ENCODE measurements around the gene INPP4A. TPM values are rescaled to one million over a fixed set of nuclear protein-coding genes. Genes with fewer than 3 reads are reported as not detected.

The INPP4A gene
- total and polyA plus RNA-seq, 2 experiments from 2014 or later = 7.9 to 13.1 TPM

DNA sequence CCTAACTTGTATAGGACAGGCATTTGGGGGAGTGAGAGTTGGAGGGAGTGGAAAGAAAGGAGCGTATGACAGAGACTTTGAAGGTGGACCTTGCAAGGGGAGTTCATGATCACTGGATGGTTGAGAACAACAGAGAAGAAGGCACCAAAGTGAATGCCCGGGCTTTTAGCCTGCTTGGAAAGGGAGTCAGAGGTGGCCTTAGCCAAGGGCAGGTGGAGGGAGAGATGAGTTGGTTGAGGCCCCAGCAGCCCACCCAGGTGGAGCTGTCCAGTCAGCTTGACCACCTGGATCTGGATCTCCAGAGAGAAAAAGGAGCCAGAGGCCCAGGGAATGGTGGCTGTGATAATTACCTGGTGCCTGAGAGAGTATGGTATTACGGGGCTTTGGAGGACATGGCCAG is 90.1 kb downstream of the INPP4A start:
- H3K9me2 ChIP-seq (replicated peaks; ENCODE audit: insufficient read depth) = no peaks in the 10 kb centered on the region
- H3K27ac ChIP-seq = no peak overlapping the region
- H3K36me3 ChIP-seq (replicated peaks; ENCODE audit: insufficient read depth, low read depth) = no peaks in the 10 kb centered on the region
- H4K20me1 ChIP-seq (ENCODE audit: insufficient read depth, poor library complexity, severe bottlenecking) = no peaks in the 10 kb centered on the region
- H3K9me3 ChIP-seq (ENCODE audit: low read depth) = no peaks in the 10 kb centered on the region
- H3K4me3 ChIP-seq = no peak overlapping the region
- no peak overlapping the region for H3K4me2 ChIP-seq
- WGBS (ENCODE audit: low lambda C conversion rate, missing lambda C conversion rate) = 90% methylated on average over 3 of the region's 3 CpGs
- DNase-seq (ENCODE audit: low spot score) = no peak
- TF ChIP-seq, protein P1, sequence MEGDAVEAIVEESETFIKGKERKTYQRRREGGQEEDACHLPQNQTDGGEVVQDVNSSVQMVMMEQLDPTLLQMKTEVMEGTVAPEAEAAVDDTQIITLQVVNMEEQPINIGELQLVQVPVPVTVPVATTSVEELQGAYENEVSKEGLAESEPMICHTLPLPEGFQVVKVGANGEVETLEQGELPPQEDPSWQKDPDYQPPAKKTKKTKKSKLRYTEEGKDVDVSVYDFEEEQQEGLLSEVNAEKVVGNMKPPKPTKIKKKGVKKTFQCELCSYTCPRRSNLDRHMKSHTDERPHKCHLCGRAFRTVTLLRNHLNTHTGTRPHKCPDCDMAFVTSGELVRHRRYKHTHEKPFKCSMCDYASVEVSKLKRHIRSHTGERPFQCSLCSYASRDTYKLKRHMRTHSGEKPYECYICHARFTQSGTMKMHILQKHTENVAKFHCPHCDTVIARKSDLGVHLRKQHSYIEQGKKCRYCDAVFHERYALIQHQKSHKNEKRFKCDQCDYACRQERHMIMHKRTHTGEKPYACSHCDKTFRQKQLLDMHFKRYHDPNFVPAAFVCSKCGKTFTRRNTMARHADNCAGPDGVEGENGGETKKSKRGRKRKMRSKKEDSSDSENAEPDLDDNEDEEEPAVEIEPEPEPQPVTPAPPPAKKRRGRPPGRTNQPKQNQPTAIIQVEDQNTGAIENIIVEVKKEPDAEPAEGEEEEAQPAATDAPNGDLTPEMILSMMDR (IDR thresholded peaks at IDR 0.05; ENCODE audit: poor library complexity) = no peak
- TF ChIP-seq EZH2 (IDR thresholded peaks at IDR 0.05; ENCODE audit: borderline replicate concordance) (no peak), EZH2phosphoT487 (IDR thresholded peaks at IDR 0.05; ENCODE audit: low read depth, severe bottlenecking, unreplicated experiment) (no peak)
- H3K4me1 ChIP-seq (ENCODE audit: insufficient read depth) = no peaks in the 10 kb centered on the region
- no peak overlapping the region for H2AFZ ChIP-seq
- H3K79me2 ChIP-seq = no peaks in the 10 kb centered on the region
- H3K27me3 ChIP-seq = no peaks in the 10 kb centered on the region

DNA sequence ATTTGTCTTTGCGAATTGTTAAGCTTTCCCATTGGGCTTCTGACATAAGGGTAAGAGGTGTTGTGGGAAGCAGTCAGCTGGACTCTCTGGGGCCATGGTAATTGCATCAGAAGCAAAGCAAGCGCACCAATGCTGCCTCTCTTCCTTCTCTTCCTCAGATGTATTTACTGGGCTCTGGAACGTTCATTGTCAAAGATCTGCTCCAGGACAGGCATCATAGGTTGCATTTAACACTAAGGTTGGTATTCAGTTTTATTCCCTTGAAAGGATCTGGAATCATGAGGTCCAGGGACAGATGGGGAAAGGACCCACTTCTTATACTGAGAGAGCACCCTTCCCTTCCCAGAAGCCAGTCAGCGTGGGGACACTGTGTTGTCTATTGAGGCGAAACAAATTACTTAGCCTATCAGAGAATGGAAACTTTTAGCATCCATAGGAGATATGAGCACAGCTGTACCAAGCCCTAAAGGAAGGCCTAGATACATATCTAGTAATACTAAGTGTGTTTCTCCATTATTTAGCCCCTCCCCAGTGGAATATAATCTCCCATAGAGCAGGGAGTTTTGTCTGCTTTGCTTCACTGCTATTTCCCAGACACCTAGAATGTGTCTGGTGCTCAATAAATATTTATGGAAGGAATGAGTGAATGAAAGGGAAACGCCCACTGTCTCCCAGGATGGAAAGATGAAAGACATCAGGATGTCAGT is 91.5 kb downstream of the INPP4A start:
- H3K4me3 ChIP-seq = no peak overlapping the region
- WGBS (ENCODE audit: low lambda C conversion rate, missing lambda C conversion rate) = 93% methylated on average over 6 of the region's 6 CpGs

DNA sequence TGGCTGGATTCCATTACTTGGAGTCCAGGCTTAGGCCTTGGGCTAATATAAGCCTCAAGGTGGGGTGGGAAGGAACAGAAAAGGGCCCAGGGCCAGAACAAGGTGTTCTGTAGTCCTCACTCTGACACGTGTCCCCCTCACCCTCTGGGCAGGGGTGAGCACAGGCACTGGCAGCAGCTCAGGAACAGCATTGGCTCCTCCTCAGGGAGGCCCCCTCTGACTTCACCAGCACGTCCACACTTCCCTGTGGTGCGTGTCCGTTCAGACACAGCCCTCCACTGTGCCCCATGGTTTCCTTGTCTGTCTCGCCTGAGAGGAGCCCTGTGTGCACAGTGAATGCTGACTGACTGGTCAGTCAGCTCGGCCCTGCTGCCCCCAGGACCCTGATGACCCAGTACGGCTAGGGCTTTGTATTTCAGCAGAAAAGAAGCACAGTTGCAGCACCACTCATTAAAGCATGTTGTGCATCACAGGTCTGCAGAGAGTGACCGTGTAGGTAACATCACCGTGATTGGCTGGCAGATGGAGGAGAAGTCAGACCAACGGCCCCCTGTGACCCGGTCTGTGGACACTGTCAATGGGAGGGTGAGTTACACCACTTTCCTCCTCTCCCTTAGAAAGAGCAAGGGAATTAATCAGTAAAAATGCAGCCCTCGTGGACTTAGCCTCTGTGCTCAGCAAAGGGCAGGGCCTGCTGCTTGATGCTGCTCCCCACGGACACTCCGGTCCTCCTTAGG is 92.9 kb downstream of the INPP4A start:
- H3K79me2 ChIP-seq = no peaks in the 10 kb centered on the region
- H3K4me3 ChIP-seq = no peak overlapping the region
- H4K20me1 ChIP-seq (ENCODE audit: insufficient read depth, poor library complexity, severe bottlenecking) = no peaks in the 10 kb centered on the region
- no peak overlapping the region for H2AFZ ChIP-seq
- H3K9me3 ChIP-seq (ENCODE audit: low read depth) = no peaks in the 10 kb centered on the region
- 96% methylated on average over 14 of the region's 14 CpGs for WGBS (ENCODE audit: low lambda C conversion rate, missing lambda C conversion rate)
- H3K36me3 ChIP-seq (replicated peaks; ENCODE audit: insufficient read depth, low read depth) = no peaks in the 10 kb centered on the region
- H3K4me1 ChIP-seq (ENCODE audit: insufficient read depth) = no peaks in the 10 kb centered on the region
- no peak for DNase-seq (ENCODE audit: low spot score)
- TF ChIP-seq, protein P1 (IDR thresholded peaks at IDR 0.05; ENCODE audit: poor library complexity) = no peak
- no peak for TF ChIP-seq EZH2 (IDR thresholded peaks at IDR 0.05; ENCODE audit: borderline replicate concordance)
- no peak for TF ChIP-seq EZH2phosphoT487 (IDR thresholded peaks at IDR 0.05; ENCODE audit: low read depth, severe bottlenecking, unreplicated experiment)
- H3K27ac ChIP-seq = no peak overlapping the region
- H3K27me3 ChIP-seq = no peaks in the 10 kb centered on the region
- H3K9me2 ChIP-seq (replicated peaks; ENCODE audit: insufficient read depth) = no peaks in the 10 kb centered on the region
- no peak overlapping the region for H3K4me2 ChIP-seq

More for the DNA sequence above, 91.5 kb downstream of the INPP4A start:
- no peak for TF ChIP-seq EZH2 (IDR thresholded peaks at IDR 0.05; ENCODE audit: borderline replicate concordance)
- TF ChIP-seq, protein P1 (IDR thresholded peaks at IDR 0.05; ENCODE audit: poor library complexity) = no peak
- TF ChIP-seq EZH2phosphoT487 (IDR thresholded peaks at IDR 0.05; ENCODE audit: low read depth, severe bottlenecking, unreplicated experiment) = no peak
- no peaks in the 10 kb centered on the region for H3K9me2 ChIP-seq (replicated peaks; ENCODE audit: insufficient read depth)
- H3K27ac ChIP-seq = no peak overlapping the region
- no peaks in the 10 kb centered on the region for H3K9me3 ChIP-seq (ENCODE audit: low read depth)
- no peaks in the 10 kb centered on the region for H3K36me3 ChIP-seq (replicated peaks; ENCODE audit: insufficient read depth, low read depth)
- H3K79me2 ChIP-seq = no peaks in the 10 kb centered on the region
- H3K4me2 ChIP-seq = no peak overlapping the region
- H3K4me1 ChIP-seq (ENCODE audit: insufficient read depth) = no peaks in the 10 kb centered on the region
- DNase-seq (ENCODE audit: low spot score) = no peak
- no peaks in the 10 kb centered on the region for H4K20me1 ChIP-seq (ENCODE audit: insufficient read depth, poor library complexity, severe bottlenecking)
- H3K27me3 ChIP-seq = no peaks in the 10 kb centered on the region
- no peak overlapping the region for H2AFZ ChIP-seq

All from hepatocyte (in vitro differentiated cells).